IMR-90 (cell line): Measurements from ENCODE around the gene AUTS2. TPM values are rescaled to one million over a fixed set of nuclear protein-coding genes. Genes with fewer than 3 reads are reported as not detected.

Source experiments
- ATAC-seq: fragments of 200-7000 bp; cut with Tn5 transposase; 2 replicates; pipeline ENCODE4 v1.9.1; 2020; ENCODE audit warnings: low read depth, mild to moderate bottlenecking, moderate library complexity
- BruUV-seq: library from RNA; stranded (reverse); fragments of 400-500 nt; replicated peaks from 2 replicates; lab custom pipeline; 2021; lab: Mats Ljungman, UMichigan
- CTCF ChIA-PET: fragments of 300-600 bp; formaldehyde crosslinking; extraction: SDS; loops from one replicate; lab custom pipeline; 2021; ENCODE audit warnings: antibody characterized with exemption; lab: Yijun Ruan, JAX
- POLR2A ChIA-PET: fragments of 300-600 bp; sonication (Branson Sonifier 250); formaldehyde crosslinking; loops from one replicate; lab custom pipeline; 2022; ENCODE audit warnings: antibody characterized with exemption; ENCODE audit not compliant: unreplicated experiment; lab: Charles Lee
- DNase-seq: peaks from one replicate; pipeline ENCODE4 v3.0.0; 2013
- H2AFZ ChIP-seq: replicated peaks from 2 replicates; pipeline ENCODE3; 2013; ENCODE audit warnings: low read length, mild to moderate bottlenecking; ENCODE audit not compliant: poor library complexity
- H2AK5ac ChIP-seq: 2 replicates; pipeline ENCODE4 v1.6.1; 2013; ENCODE audit warnings: low read depth, low read length, inconsistent platforms
- H2AK9ac ChIP-seq: replicated peaks from 2 replicates; pipeline ENCODE3; 2013; ENCODE audit warnings: mild to moderate bottlenecking, low read depth, low read length, moderate library complexity; ENCODE audit not compliant: poor library complexity
- H2BK120ac ChIP-seq: 2 replicates; pipeline ENCODE4 v1.6.1; 2013; ENCODE audit warnings: low read depth, low read length, inconsistent platforms
- H2BK15ac ChIP-seq: 3 replicates; pipeline ENCODE4 v1.6.1; 2013; ENCODE audit warnings: low read depth, low read length, inconsistent platforms
- H2BK20ac ChIP-seq: 2 replicates; pipeline ENCODE4 v1.6.1; 2013; ENCODE audit warnings: low read depth, mild to moderate bottlenecking, inconsistent platforms, low read length, moderate library complexity
- H2BK5ac ChIP-seq: 2 replicates; pipeline ENCODE4 v1.6.1; 2013; ENCODE audit warnings: mild to moderate bottlenecking, low read depth, low read length, inconsistent platforms; ENCODE audit not compliant: poor library complexity, severe bottlenecking
- H3K14ac ChIP-seq: replicated peaks from 2 replicates; pipeline ENCODE4 v1.6.1; 2013; ENCODE audit warnings: low read depth, low read length, inconsistent platforms
- H3K18ac ChIP-seq: 2 replicates; pipeline ENCODE4 v1.6.1; 2013; ENCODE audit warnings: low read depth, low read length, control low read depth
- H3K23ac ChIP-seq: 2 replicates; pipeline ENCODE4 v1.6.1; 2013; ENCODE audit warnings: low read depth, low read length, inconsistent platforms
- H3K27ac ChIP-seq: 2 replicates; pipeline ENCODE4 v1.5.1; 2013; ENCODE audit warnings: mild to moderate bottlenecking, control low read depth, low read length; ENCODE audit not compliant: insufficient read depth
- H3K27me3 ChIP-seq: 2 replicates; pipeline ENCODE4 v1.6.1; 2013; ENCODE audit warnings: low read length; ENCODE audit not compliant: control insufficient read depth, insufficient read depth
- H3K36me3 ChIP-seq: 2 replicates; pipeline ENCODE4 v1.6.1; 2013; ENCODE audit warnings: low read length, mixed read lengths; ENCODE audit not compliant: control insufficient read depth, insufficient read depth
- H3K4ac ChIP-seq: 2 replicates; pipeline ENCODE4 v1.6.1; 2013; ENCODE audit warnings: low read depth, low read length, inconsistent platforms
- H3K4me1 ChIP-seq: 2 replicates; pipeline ENCODE4 v1.6.1; 2013; ENCODE audit warnings: low read length, mixed read lengths; ENCODE audit not compliant: control insufficient read depth, insufficient read depth
- H3K4me2 ChIP-seq: 2 replicates; pipeline ENCODE4 v1.6.1; 2013; ENCODE audit warnings: low read depth, mild to moderate bottlenecking, control low read depth, low read length, moderate library complexity
- H3K4me3 ChIP-seq: 2 replicates; pipeline ENCODE4 v1.5.1; 2013; ENCODE audit warnings: low read depth, mild to moderate bottlenecking, control low read depth, low read length, moderate library complexity; ENCODE audit not compliant: insufficient read depth
- H3K56ac ChIP-seq: 2 replicates; pipeline ENCODE4 v1.6.1; 2013; ENCODE audit warnings: low read length, inconsistent platforms; ENCODE audit not compliant: insufficient read depth; ENCODE audit errors: extremely low read depth
- H3K79me1 ChIP-seq, 2 experiments: 2 replicates each; pipeline ENCODE4 v1.6.1; 2013; ENCODE audit warnings: low read length in 2 of 2, inconsistent platforms in 1 of 2, low read depth in 1 of 2
- H3K9ac ChIP-seq: 2 replicates; pipeline ENCODE4 v1.6.1; 2013; ENCODE audit warnings: low read depth, low read length, control low read depth
- H3K9me1 ChIP-seq: 2 replicates; pipeline ENCODE4 v1.6.1; 2013; ENCODE audit warnings: low read length, inconsistent platforms; ENCODE audit not compliant: insufficient read depth
- H3K9me3 ChIP-seq: 2 replicates; pipeline ENCODE4 v1.6.1; 2013; ENCODE audit warnings: low read length; ENCODE audit not compliant: control insufficient read depth, insufficient read depth
- H4K20me1 ChIP-seq: 2 replicates; pipeline ENCODE4 v1.6.1; 2013; ENCODE audit warnings: low read length, inconsistent platforms; ENCODE audit not compliant: insufficient read depth
- H4K5ac ChIP-seq: 2 replicates; pipeline ENCODE4 v1.6.1; 2013; ENCODE audit warnings: mild to moderate bottlenecking, low read depth, low read length, control low read depth
- H4K8ac ChIP-seq, 2 experiments: 2 replicates each; pipeline ENCODE4 v1.6.1; 2013; ENCODE audit warnings: low read depth in 2 of 2, low read length in 2 of 2, control low read depth in 1 of 2, inconsistent platforms in 1 of 2
- H4K91ac ChIP-seq: 2 replicates; pipeline ENCODE4 v1.6.1; 2013; ENCODE audit warnings: low read depth, low read length, inconsistent platforms; ENCODE audit not compliant: insufficient read depth
- CEBPB ChIP-seq: IDR thresholded peaks from 2 replicates; pipeline ENCODE4 v1.6.1; 2012; ENCODE audit warnings: low read depth, low read length, improper control_type of control experiment
- ELK1 ChIP-seq: fragments of 150-350 bp; IDR thresholded peaks from 2 replicates; pipeline ENCODE4 v1.6.1; 2016; ENCODE audit warnings: low read depth, mild to moderate bottlenecking, low read length, moderate library complexity, borderline replicate concordance
- FOS ChIP-seq: fragments of 150-350 bp; IDR thresholded peaks from 2 replicates; pipeline ENCODE4 v1.6.1; 2016; ENCODE audit warnings: low read depth, low read length
- MAFK ChIP-seq: IDR thresholded peaks from 2 replicates; pipeline ENCODE4 v1.6.1; 2012; ENCODE audit warnings: low read depth, low read length, improper control_type of control experiment
- MAZ ChIP-seq: IDR thresholded peaks from 2 replicates; pipeline ENCODE4 v1.6.1; 2012; ENCODE audit warnings: low read depth, mild to moderate bottlenecking, low read length, improper control_type of control experiment, moderate library complexity, borderline replicate concordance
- NFE2L2 ChIP-seq: fragments of 150-350 bp; IDR thresholded peaks from 2 replicates; pipeline ENCODE4 v1.6.1; 2016; ENCODE audit warnings: low read depth, mild to moderate bottlenecking, low read length
- RFX5 ChIP-seq: IDR thresholded peaks from 2 replicates; pipeline ENCODE4 v1.8.0; 2012; ENCODE audit warnings: low read depth, mild to moderate bottlenecking, low read length, moderate library complexity
- WGBS, 2 experiments: methylation state at CpG; one replicate each; pipeline versions ENCODE4 v1.1.5 to v1.1.7; 2013; ENCODE audit warnings: missing lambda C conversion rate in 2 of 2; ENCODE audit not compliant: insufficient read length in 1 of 2; ENCODE audit errors: extremely low coverage in 2 of 2; 5-methylcytosine and 5-hydroxymethylcytosine counted together
- dilution Hi-C: fragments of 300-500 bp; cut with HindIII; formaldehyde crosslinking; loops from one replicate; pipeline ENCODE4 v1.14.3; 2018; ENCODE audit warnings: low sequenced_read_pairs; ENCODE audit not compliant: unreplicated experiment
- in situ Hi-C: fragments of 300-500 bp; cut with MboI; formaldehyde crosslinking; loops from 3 replicates; pipeline ENCODE4 v1.14.3; 2019; ENCODE audit warnings: low sequenced_read_pairs, inconsistent platforms, mixed read lengths
- intact Hi-C: fragments of 100-400 bp; cut with micrococcal nuclease; formaldehyde crosslinking; loops from 2 replicates; pipeline ENCODE4 v1.10.0; 2022
- polyA plus RNA-seq, 3 experiments: library from polyadenylated mRNA; depleted of rRNA; stranded (reverse); fragments of >200 nt; gene quantifications; 2 replicates each; pipeline ENCODE4 v1.2.3, GENCODE V29; 2012; ENCODE audit warnings: low replicate concordance in 1 of 3
- total RNA-seq: library from RNA; depleted of rRNA; stranded (reverse); fragments of >200 nt; gene quantifications from 2 replicates; pipeline ENCODE4 v1.2.3, GENCODE V29; 2012

Gene AUTS2
- total and polyA plus RNA-seq, 2 of the 4 experiments (the other 2 are of a cell fraction): 0.90 to 3.0 TPM

DNA sequence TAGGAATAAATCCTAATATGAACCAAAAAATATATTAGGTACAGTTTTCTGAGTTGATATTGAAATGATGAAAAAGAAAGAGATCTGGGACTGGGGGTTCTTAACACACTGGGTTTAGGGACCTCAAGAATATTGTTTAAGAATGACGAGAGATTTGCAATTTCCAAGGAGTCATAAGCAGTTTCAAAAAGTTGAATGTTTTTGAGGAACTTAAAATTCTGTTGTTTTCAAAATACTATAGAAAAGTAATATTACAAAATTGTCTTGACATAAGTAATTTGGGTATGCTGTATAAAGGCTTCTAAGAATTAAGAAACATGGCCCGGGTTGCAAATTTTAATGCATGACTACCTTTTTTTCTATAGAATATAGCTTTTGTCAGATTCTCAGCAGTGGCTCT, 88.1 kb downstream of the AUTS2 start:
- Histone ChIP-seq H4K8ac (no peak overlapping the region), H3K9me1 (no peaks in the 10 kb centered on the region), H3K79me1 (no peaks in the 10 kb centered on the region), H2BK5ac (no peak overlapping the region), H2AK9ac (no peak overlapping the region), H3K4me1 (no peaks in the 10 kb centered on the region), H3K14ac (no peak overlapping the region), H3K4ac (no peak overlapping the region), H2BK20ac (no peak overlapping the region), H3K4me3 (no peak overlapping the region), H2BK15ac (no peak overlapping the region), H2AFZ (no peak overlapping the region), H3K56ac (no peak overlapping the region), H3K9ac (no peak overlapping the region), H3K23ac (no peak overlapping the region), H4K5ac (no peak overlapping the region), H2AK5ac (no peak overlapping the region), H4K20me1 (no peaks in the 10 kb centered on the region), H3K27ac (no peak overlapping the region), H2BK120ac (no peak overlapping the region), H4K91ac (no peak overlapping the region), H3K4me2 (no peak overlapping the region), H3K27me3 (no peaks in the 10 kb centered on the region), H3K36me3 (no peaks in the 10 kb centered on the region), H3K18ac (no peak overlapping the region), H3K9me3 (peaks cover 5% of the 10 kb centered on the region; the same call in 1 of the 2 replicates)
- ATAC-seq (no peak), DNase-seq (no peak)
- ChIA-PET CTCF (no interaction called here), POLR2A (no interaction called here)
- no CpG with 5 or more reads among the region's 2 CpGs for WGBS, 2 experiments
- no TSS peak for BruUV-seq
- dilution Hi-C loops: no loop called here
- in situ Hi-C loops: no loop called here
- TF ChIP-seq FOS: no peak
- TF ChIP-seq MAFK: no peak
- no peak for TF ChIP-seq MAZ
- no peak for TF ChIP-seq RFX5
- no peak for TF ChIP-seq CEBPB
- TF ChIP-seq NFE2L2: no peak
- TF ChIP-seq ELK1: no peak
- intact Hi-C loops: no loop called here
